HG03135 (cell line): ENCODE measurements around the gene PRKAR1B.
A peak's percentile ranks its signal among the peaks of the same experiment; 100 is the strongest.

Experiments
- ATAC-seq: cut with Tn5 transposase; IDR thresholded peaks from one replicate; pipeline ENCODE4 v1.9.1; 2021; ENCODE audit warnings: mild to moderate bottlenecking, moderate library complexity; ENCODE audit not compliant: unreplicated experiment

PRKAR1B gene

GRCh38 chr7:741850-742249 lies 14.8 kb upstream of the PRKAR1B start:
- ATAC-seq = no peak

GRCh38 chr7:741191-741671 lies 14.2 kb upstream of the PRKAR1B start:
- ATAC-seq = no peak

- no peak for ATAC-seq
These were observed 13.2 kb upstream of the PRKAR1B start for GRCh38 chr7:739983-740942.

- no peak for ATAC-seq
These were observed 12.4 kb upstream of the PRKAR1B start for GRCh38 chr7:739455-739982.

- no peak for ATAC-seq
These were observed 11.8 kb upstream of the PRKAR1B start for GRCh38 chr7:738723-739454.

- no peak for ATAC-seq
These were observed 11.2 kb upstream of the PRKAR1B start for GRCh38 chr7:738241-738640.

- no peak for ATAC-seq
These were observed 7.7 kb upstream of the PRKAR1B start for GRCh38 chr7:734808-735207.

GRCh38 chr7:734214-734613 lies 7.1 kb upstream of the PRKAR1B start:
- ATAC-seq = no peak

- no peak for ATAC-seq
These were observed 5.5 kb upstream of the PRKAR1B start for GRCh38 chr7:732556-732955.

- no peak for ATAC-seq
These were observed 5.0 kb upstream of the PRKAR1B start for GRCh38 chr7:732094-732541.

GRCh38 chr7:731440-732085 lies 4.5 kb upstream of the PRKAR1B start:
- ATAC-seq = no peak

- ATAC-seq = no peak
These were observed 3.7 kb upstream of the PRKAR1B start for GRCh38 chr7:730501-731439.

- ATAC-seq = no peak
These were observed 2.3 kb upstream of the PRKAR1B start for GRCh38 chr7:729140-730000.

- ATAC-seq = no peak
These were observed 1.5 kb upstream of the PRKAR1B start for GRCh38 chr7:728602-729001.

- no peak for ATAC-seq
These were observed 852 bp upstream of the PRKAR1B start for GRCh38 chr7:727806-728460.

GRCh38 chr7:726854-727103 lies 302 bp downstream of the PRKAR1B start:
- ATAC-seq = no peak

- ATAC-seq = peak; percentile 76
These were observed 812 bp downstream of the PRKAR1B start, which contains the start of gene DNAAF5 for GRCh38 chr7:726084-726853. Gene DNAAF5 (plus strand): TSS chr7:726699. CDS start chr7:726721, 22 bp downstream.
